H1 (cell line): Measurements from ENCODE around the gene DUS1L. TPM values are rescaled to one million over a fixed set of nuclear protein-coding genes. Genes with fewer than 3 reads are reported as not detected.

ENCODE experiments used
- CBX8 ChIP-seq: fragments of 300-800, 300-1000 bp; sonication (generic); IDR thresholded peaks from 2 replicates; pipeline ENCODE4 v1.7.1; 2016; ENCODE audit warnings: low read depth, low read length, borderline replicate concordance
- EZH2 ChIP-seq: fragments of 200-600 bp; sonication (generic); IDR thresholded peaks from 2 replicates; pipeline ENCODE4 v1.7.1; 2012; ENCODE audit warnings: low read depth, mild to moderate bottlenecking, moderate library complexity, low read length, inconsistent platforms; ENCODE audit not compliant: severe bottlenecking
- KDM4A ChIP-seq: IDR thresholded peaks from one replicate; pipeline ENCODE4 v1.7.1; 2012; ENCODE audit warnings: low read depth, mild to moderate bottlenecking, moderate library complexity, low read length, inconsistent platforms; ENCODE audit not compliant: severe bottlenecking
- PHF8 ChIP-seq: fragments of 200-600 bp; sonication (generic); conservative IDR thresholded peaks from 2 replicates; pipeline ENCODE4 v1.7.1; 2012; ENCODE audit warnings: low read depth, mild to moderate bottlenecking, inconsistent platforms, low read length, moderate library complexity
- RBBP5 ChIP-seq: IDR thresholded peaks from 2 replicates; pipeline ENCODE4 v1.7.1; 2012; ENCODE audit warnings: low read depth, mild to moderate bottlenecking, inconsistent platforms, low read length, moderate library complexity, borderline replicate concordance
- SIN3A ChIP-seq, 2 experiments: IDR thresholded peaks in 1 of 2; conservative IDR thresholded peaks in 1 of 2; 2 replicates each; pipeline ENCODE4 v1.6.1; 2011 to 2012; ENCODE audit warnings: low read length in 2 of 2, improper control_type of control experiment in 1 of 2, low read depth in 1 of 2, mild to moderate bottlenecking in 1 of 2
- SIRT6 ChIP-seq: IDR thresholded peaks from one replicate; pipeline ENCODE4 v1.7.1; 2012; ENCODE audit warnings: low read length, inconsistent platforms
- SP1 ChIP-seq: IDR thresholded peaks from 2 replicates; pipeline ENCODE4 v1.6.1; 2011; ENCODE audit warnings: low read depth, low read length
- SP2 ChIP-seq: IDR thresholded peaks from 2 replicates; pipeline ENCODE4 v1.6.1; 2012; ENCODE audit warnings: mild to moderate bottlenecking, low read length, inconsistent platforms
- TAF1 ChIP-seq: IDR thresholded peaks from 2 replicates; pipeline ENCODE4 v1.6.1; 2011; ENCODE audit warnings: mild to moderate bottlenecking, low read depth, low read length
- polyA plus RNA-seq, 7 experiments: library from polyadenylated mRNA; depleted of rRNA in 3 of 7; stranded (reverse) in 5 of 7; unstranded in 2 of 7; fragments of >200 nt in 5 of 7; fragments of 200-250 nt in 2 of 7; gene quantifications; 1 replicate in 5 of 7; 2 replicates in 1 of 7; 4 replicates in 1 of 7; pipeline versions ENCODE4 v1.2.1 to v1.2.3, GENCODE V29; 2011 to 2013; ENCODE audit warnings: missing spikeins in 2 of 7, mixed read lengths in 2 of 7
- total RNA-seq: library from RNA; stranded (reverse); fragmentation: NEBNext Ultra II Directional; extraction: Animal tissue kit (Norgen Biotek cat#: 25700); gene quantifications from 2 replicates; pipeline ENCODE4 v1.2.1, GENCODE V29; 2021
- TF ChIP-seq, protein P1 (sequence below): IDR thresholded peaks from 2 replicates; pipeline ENCODE4 v1.6.1; 2012; ENCODE audit warnings: inconsistent platforms

The DUS1L gene
- total and polyA plus RNA-seq, 2 of the 8 experiments (the other 6 are each of a cell fraction or from before 2014, with no cell fraction given) = 34.5 to 69.1 TPM

- TF ChIP-seq SIN3A (conservative IDR thresholded peaks at IDR 0.05 in 1 of 2, IDR thresholded peaks at IDR 0.05 in 1 of 2; ENCODE audit: low read depth in 1 of 2, low read length in 2 of 2) (0 out of 4 replicates have a peak, but pooled peaks of 1 of the 2 experiments have one; percentile 19), EZH2 (no peak), KDM4A (peak; percentile 75), SP1 (no peak), TAF1 (peak; percentile 66), CBX8 (no peak), PHF8 (peak; percentile 67; the same call in 1 of the 2 replicates), RBBP5 (no peak), SP2 (no peak), SIRT6 (no peak)
- TF ChIP-seq, protein P1, sequence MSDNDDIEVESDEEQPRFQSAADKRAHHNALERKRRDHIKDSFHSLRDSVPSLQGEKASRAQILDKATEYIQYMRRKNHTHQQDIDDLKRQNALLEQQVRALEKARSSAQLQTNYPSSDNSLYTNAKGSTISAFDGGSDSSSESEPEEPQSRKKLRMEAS = peak; percentile 8; the same call in 1 of the 2 replicates
Measured at GRCh38 chr17:82022310-82022980, 43.2 kb downstream of the DUS1L start, which contains the start of gene CENPX (continued).
